Iris pigment epithelial cell (primary cell): Measurements from ENCODE around the gene CCNB3.
A peak's percentile ranks its signal among the peaks of the same experiment; 100 is the strongest.
"Not testable (repeated sequence)": the region's sequence is repeated elsewhere in the genome, so short reads cannot be mapped to it uniquely, and the experiment has no call there.

ENCODE experiments used
- DNase-seq: peaks from one replicate; pipeline ENCODE4 v3.0.0-alpha.2; 2011; ENCODE audit warnings: low read depth

CCNB3 gene

GRCh38 chrX:50204364-50204899, at the start of gene CCNB3:
CCNB3 (plus strand) TSS chrX:50204765; CDS start chrX:50285164, 80,399 bp downstream.
- DNase-seq, result peak; percentile 75

DNA sequence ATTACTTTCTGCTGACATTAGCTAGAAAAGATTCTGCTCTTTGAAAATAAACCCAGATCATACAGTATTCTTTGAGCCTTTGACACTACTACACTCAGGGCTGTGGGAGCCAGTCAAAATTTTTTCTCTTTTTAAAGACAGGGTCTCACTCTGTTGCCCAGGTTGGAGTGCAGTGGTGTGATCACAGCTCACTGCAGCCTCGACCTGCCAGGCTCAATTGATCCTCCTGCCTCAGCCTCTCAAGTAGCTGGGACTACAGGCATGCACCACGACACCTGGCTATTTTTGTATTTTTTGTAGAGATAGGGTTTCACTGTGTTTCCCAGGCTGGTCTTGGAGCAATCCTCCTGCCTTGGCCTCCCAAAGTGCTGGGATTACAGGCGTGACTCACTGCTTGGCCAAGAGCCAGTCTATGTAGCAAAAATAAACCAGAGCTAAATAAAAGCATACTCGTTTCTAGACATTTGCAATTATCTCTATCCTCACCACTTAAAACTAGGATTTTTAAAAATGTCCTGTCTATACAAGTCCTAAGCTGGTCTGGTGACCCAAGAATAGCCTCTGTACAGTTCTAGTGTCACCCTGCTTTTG, 46.9 kb upstream of the CCNB3 start:
- peak; percentile 18 for DNase-seq

DNA sequence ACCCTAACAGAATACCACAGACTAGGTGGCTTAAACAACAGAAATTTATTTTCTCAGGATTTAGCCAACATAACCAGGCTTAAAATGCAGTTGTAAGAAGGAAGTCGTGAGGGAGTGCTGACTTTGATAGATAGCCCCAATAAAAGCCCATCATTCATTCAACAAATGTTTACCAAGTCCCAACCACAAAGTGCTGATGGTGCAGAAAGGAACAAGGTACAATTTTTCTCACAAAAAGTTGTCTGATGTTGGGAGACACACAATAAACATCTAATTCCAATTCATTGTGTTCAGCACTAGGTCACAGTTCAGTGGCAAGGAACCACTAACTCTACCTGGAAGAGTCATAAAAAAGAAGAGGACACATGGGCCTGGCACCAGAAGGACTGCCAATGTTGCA, 46.0 kb upstream of the CCNB3 start:
- no peak for DNase-seq

GRCh38 chrX:50161127-50161526, 43.4 kb upstream of the CCNB3 start:
- DNase-seq, result peak; percentile 45

DNA sequence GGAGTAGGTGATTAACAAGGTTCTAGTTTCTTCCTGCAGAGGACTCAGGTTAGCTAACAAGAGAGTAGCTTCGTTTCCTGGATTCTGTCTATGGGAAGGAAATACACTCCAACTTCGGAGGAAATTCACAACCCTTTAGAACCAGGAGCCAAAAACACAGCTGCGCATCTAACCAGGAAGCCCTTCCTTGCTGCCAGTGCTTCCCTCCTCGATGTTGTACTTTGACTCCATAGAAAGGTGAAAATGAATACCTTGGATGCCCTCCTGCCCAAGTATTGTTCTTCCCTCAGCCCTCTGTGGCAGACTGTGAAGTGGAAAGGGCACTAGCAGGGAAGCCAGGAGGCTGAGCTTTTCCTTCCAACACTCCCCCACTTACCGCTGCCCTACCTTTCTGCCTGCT, 38.8 kb upstream of the CCNB3 start:
- no peak for DNase-seq

GRCh38 chrX:50167366-50167765, 37.2 kb upstream of the CCNB3 start:
- DNase-seq, result no peak

- peak; percentile 18 for DNase-seq
Observed at GRCh38 chrX:50168241-50168687, 36.3 kb upstream of the CCNB3 start.

DNA sequence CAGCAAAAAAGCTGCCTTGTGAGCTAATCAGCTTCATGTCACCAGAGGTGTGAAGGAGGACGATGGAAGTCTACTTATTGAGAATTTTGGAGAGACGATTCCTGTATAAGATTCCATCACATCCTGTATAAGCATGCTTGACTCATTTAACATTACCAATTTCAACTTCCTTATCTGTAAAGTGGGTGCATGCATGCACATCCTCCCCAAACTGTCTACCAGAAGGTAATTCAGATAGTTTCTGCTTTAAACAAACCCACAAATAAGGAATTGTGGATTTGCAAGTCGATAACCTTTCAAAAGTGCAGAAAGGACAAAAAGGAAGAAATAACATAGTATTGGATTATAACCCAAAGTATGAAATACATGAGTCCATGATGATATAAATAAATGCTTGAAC, 34.8 kb upstream of the CCNB3 start:
- DNase-seq, result no peak

DNA sequence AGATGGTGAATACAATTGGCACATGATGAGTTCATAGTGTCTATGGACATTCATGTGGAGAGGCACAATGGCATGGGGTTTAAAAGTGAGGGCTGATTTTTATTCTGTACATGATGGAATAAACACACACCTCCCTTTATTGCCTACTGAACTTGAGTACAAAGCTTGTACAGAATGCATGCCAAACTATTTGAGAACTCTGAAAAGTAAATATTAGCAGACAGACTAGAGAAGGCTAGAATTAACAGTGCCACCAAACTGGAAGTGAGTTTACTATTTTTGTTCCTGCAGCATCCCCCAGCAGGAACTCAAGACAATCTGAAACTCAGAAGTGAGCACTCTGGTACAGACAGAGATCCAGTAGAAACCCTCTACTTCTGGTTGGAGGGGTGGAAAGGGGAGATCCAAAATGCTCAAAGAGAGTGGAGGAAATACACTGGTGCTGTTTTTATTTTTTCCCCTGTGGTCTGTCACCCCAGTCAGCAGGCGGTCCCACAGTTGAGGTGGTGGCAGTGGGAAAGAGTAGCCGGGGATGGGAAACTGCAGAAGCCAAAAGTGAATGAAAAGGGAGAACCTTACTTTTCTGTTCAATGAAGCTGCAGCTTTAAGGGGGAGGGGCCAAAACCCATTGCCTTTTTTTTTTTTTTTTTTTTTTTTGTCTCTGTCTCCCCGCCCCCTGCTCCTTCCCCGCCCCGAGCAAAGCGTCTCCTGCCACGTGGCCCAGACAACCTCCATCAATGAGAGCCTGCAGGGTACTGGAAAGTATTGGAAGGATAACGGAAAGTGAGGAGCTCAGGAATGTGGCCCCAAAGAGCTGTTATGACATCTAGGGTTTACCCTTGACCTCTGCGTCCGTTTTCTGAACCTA, 24.3 kb upstream of the CCNB3 start:
- DNase-seq, result no peak

- DNase-seq, result no peak
Observed at GRCh38 chrX:50183891-50184290, 20.7 kb upstream of the CCNB3 start.

DNA sequence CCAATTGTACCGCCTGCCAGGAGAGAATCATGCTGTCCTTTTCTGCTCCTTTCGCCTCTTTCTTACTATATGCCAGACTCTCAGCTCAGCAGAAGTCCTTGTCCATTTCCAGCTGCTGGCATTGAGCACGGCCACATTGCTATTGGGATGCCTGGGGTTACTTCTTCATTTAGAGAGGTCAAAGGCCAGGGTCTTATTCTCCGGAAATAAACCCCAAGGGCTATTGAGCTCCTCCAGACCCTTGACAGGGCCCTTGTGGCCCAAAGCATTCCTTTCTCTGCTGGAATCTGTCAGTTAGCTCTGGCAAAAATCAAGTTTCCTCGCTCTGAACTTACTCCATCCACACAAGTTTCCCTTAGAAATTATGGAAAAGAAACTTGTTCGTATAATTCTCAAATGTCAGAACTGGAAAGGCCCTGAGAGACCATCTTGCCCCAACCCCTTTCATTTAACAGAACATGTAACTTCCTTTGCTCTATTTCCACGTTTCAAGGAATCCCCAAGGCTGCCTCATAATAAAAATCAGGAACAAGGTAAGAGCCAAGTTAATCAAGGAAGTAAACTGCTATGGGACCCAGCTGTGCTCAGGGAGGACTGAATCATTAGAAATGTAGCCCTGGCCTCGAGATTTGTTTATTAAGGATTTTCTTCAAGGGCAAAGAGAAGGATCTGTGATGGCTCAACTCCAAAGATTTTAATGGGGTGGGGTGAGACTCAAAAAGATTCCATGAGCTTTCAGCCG, 15.5 kb upstream of the CCNB3 start:
- no peak for DNase-seq

DNA sequence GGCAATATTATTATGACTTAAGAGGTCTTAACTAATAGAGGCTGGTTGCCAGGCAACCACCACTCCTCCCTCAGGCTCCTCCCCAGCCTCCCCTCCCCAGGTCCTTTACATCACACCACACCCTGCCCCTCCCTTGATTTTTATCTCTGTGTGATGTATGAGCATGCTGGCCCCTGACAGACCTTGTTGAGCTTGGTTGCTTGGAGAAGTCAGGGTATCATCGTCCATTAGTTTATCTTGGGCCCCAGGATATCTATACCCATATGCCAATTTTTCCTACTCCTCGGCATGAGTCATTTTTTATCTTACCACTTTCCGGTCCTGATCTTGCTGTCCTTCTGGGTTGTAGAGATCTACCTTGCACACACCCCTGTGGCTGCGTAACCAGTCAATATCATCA, 6.2 kb upstream of the CCNB3 start:
- DNase-seq, result no peak

GRCh38 chrX:50200907-50201306, 3.7 kb upstream of the CCNB3 start, which contains the start of gene AKAP4:
AKAP4 (minus strand) TSS chrX:50201007; CDS start chrX:50200889, 118 bp downstream.
- DNase-seq, result no peak

DNA sequence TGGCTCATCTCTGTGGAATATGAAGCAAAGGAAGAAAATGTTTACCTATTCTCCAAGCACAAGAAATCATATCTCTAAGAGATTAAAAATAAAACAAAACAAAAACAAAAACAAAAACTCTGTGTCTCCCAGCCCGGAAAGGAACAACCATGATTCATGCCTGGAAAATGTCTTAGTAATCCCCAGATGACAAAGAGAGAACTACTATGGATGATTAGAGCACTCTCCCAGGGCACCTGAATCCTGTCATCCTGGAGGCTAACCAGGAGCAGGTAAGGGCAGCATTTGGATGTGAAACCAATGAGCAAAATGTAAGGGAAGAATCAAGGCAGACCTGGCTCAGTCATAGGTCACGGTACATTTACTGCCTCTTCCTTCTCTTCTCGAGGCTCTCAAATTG, 2.0 kb upstream of the CCNB3 start:
- peak; percentile 1 for DNase-seq

- DNase-seq, result peak; percentile 1
Observed at GRCh38 chrX:50206753-50207152, 2.2 kb downstream of the CCNB3 start.

DNA sequence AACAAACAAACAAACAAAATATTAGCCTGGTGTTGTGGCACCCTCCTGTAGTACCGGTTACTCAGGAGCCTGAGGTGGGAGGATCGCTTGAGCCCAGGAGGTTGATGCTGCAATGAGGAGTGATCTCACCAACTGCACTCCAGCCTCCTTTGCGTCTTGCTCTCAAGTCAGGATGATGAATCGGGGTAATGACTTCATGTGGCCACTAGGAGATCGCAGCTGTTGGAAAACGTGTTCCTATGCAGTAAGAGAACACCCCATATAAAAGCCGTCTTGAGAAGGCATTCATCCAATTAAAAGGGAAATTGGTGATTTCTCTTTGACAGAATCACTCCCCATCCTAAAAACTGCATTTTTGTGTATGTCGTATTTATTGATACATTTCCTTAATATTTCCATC, 6.9 kb downstream of the CCNB3 start:
- DNase-seq, result peak; percentile 42

DNA sequence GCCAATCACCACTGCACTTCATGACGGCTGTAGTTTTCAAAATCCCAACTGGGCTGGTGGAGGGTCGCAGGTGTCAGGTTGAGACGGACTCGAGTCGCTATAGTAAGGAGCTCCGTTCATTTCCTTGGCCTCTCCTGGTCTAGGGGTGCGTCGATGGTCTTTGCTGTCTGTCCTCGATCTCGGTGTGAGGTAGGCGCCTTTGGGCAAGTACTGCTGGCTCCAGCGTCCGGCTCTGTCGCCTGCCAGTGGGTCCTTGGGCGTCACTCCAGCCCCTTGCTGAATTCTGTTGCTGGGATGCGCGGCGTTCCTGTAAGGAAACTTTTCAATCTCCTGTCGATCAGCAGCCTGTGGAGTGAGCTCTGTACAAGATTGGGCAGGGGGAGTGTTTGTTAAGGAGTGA, 76.7 kb downstream of the CCNB3 start:
- no peak for DNase-seq

DNA sequence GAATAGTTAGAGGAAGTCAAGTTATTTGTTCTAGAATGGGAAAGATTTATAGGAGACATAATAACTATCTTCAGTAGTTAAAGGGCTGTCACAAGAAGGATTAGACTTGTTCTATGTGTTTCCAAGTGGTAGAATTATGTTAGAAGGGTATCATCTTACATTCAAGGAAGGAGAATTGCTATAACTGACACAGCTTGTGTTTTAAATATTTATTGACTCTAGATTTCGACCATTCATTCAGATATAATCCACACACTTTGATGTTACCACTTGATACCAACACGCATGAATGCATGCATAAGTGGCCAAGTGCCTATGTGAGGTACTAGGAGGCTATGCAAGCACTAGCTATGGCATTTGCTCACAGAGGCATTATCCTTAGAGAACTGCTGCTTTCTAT, 122.7 kb downstream of the CCNB3 start:
- no peak for DNase-seq

DNA sequence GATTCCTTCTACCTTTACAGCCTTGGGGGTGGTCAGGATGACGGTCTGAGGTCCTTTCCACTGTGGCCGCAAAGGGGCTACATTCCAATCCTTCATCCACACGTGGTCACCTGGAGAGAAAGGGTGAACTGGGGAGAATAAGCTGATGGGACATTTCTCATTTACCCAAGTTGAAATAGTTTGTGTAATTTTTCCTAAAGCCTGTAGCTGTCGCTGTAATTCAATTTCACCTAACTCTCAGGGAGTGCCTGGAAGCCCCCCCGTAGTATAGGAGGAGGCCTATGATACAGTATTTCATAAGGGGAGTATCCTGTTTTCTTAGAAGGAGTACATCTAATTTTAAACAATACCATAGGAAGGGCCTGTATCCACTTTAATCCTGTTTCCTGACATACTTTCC, 128.1 kb downstream of the CCNB3 start:
- DNase-seq, result not testable (repeated sequence)

- no peak for DNase-seq
Observed at GRCh38 chrX:50333308-50333707, 128.7 kb downstream of the CCNB3 start.

- no peak for DNase-seq
Observed at GRCh38 chrX:50343917-50344316, 139.4 kb downstream of the CCNB3 start.

- no peak for DNase-seq
Observed at GRCh38 chrX:50372966-50373365, 168.4 kb downstream of the CCNB3 start.
